Measurements from ENCODE around the gene MAP7D1.
"Not testable (repeated sequence)": the region's sequence is repeated elsewhere in the genome, so short reads cannot be mapped to it uniquely, and the experiment has no call there.

Gene MAP7D1

DNA sequence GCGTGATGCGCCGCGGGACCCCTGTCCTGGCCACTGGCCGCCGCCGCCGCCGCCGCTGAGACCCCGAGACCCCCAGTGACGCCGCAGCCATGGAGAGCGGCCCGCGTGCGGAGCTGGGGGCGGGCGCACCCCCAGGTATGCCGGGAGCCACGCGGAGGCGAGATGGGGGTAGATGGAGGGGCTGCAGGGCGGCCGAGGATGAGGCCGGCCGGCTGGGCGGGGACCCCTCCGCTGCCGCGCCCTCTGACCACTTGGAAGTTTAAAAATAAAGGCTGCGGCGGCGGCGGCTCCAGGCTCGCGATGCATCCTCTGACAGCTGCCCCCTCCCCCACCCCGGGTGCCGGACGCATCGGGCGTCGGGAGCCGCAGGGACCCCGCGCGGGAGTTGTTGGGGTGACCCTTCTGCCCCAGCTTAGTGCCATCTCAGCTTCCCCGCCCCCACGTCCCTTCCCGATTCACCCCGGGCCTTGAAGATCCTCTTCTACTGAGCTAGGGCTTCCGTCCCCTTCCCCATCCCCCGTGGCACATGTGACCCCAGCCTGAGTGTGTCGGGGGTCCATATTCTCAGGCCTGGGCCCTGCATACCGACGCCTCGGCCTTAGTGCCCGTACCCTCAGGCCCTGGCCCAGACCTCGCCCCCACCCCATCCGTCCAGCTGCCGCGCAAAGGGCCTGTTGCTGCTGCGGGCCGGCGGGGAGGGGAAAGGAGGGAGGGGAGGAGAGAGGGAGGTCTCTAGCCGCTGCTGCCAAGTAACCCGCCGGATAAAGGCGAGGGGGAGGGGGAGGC lies 562 bp downstream of the MAP7D1 start:
- TF ChIP-seq ZNF384 (IDR thresholded peaks at IDR 0.05) (no peak), PKNOX1 (IDR thresholded peaks at IDR 0.05) (no peak), SP1 (IDR thresholded peaks at IDR 0.05) (no peak), TARDBP (IDR thresholded peaks at IDR 0.05) (no peak), HDGF (IDR thresholded peaks at IDR 0.05; ENCODE audit: borderline replicate concordance) (no peak), SUZ12 (IDR thresholded peaks at IDR 0.05) (no peak), L3MBTL2 (conservative IDR thresholded peaks at IDR 0.05) (0 out of 2 replicates have a peak, but pooled peaks have one; percentile 15)
- peak; percentile 70 for DNase-seq (ENCODE audit: extremely low spot score)
- POLR2A ChIA-PET = interaction anchor here (0.5 to 2.0 kb wide), 7 partner anchors 9 to 81 kb away, joined by 3 to 9 read pairs (median 4); partner anchors contain the start of gene THRAP3
- CTCF ChIA-PET = interaction anchor here (0.7 to 1.2 kb wide), 2 partner anchors 68 to 129 kb away, joined by 3 to 4 read pairs; partner anchors contain the start of gene THRAP3

DNA sequence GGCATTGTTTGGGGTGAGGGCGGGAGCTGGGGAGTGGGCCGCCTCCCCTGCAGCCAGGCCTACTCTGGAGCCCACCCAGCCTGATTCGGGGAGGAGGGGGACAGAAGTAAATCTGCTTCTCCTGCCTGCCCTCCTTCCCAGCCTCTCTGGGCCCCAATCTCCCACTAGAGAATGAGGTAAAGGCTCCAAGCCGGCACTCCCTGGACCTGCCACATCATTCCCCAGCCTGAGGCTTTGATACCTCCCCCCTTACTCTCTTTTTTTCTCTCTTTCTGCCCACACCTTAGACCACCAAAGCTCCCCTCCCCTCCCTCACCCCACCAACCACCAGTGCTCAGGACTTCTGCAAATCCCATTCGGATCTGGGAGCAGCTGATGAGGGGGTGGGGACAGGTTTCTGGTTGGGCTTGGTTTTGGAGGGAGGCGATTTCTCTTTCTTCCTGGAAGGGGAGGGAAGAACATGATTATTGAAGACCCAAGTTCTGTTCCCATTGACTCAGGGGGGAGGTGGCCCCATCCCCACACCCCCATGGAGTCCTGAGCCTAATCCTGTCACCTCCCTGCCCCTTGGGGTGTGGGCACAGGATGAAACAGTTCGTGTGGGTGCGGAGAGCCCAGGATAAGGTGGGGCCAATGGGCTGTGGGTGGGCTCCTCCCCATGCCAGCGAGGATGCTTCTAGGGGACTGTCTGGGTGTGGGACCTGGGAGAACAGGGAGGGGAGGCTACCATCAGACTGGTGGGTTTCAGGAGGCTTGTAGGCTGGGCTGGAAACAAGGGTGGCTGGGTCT lies 1.3 kb downstream of the MAP7D1 start:
- ChIA-PET POLR2A (interaction anchor here (1.0 to 2.0 kb wide), 5 partner anchors 10 to 81 kb away, joined by 3 to 9 read pairs (median 5); partner anchors contain the start of gene THRAP3), CTCF (no interaction called here)
- no peak for DNase-seq (ENCODE audit: extremely low spot score)
- TF ChIP-seq PKNOX1 (IDR thresholded peaks at IDR 0.05) (no peak), HDGF (IDR thresholded peaks at IDR 0.05; ENCODE audit: borderline replicate concordance) (no peak), LEF1 (IDR thresholded peaks at IDR 0.05; ENCODE audit: borderline replicate concordance) (no peak), CTBP1 (IDR thresholded peaks at IDR 0.05; ENCODE audit: borderline replicate concordance) (no peak)

GRCh38 chr1:36157973-36158826 lies 2.2 kb downstream of the MAP7D1 start:
- ChIA-PET POLR2A (interaction anchor here (5.5 kb wide), 1 partner anchor 8 kb away, joined by 42 read pairs; the partner anchor contains the start of gene TRAPPC3), CTCF (no interaction called here)
- DNase-seq (ENCODE audit: extremely low spot score) = no peak

GRCh38 chr1:36158827-36159252 lies 2.9 kb downstream of the MAP7D1 start:
- POLR2A ChIA-PET = interaction anchor here (1.2 to 5.5 kb wide), 2 partner anchors 9 to 29 kb away, joined by 4 to 42 read pairs; partner anchors contain the start of gene TRAPPC3
- CTCF ChIA-PET; DNase-seq (ENCODE audit: extremely low spot score): not testable (repeated sequence)

More at GRCh38 chr1:36157973-36158826, 2.2 kb downstream of the MAP7D1 start:
- TF ChIP-seq FOXM1 (IDR thresholded peaks at IDR 0.05; ENCODE audit: borderline replicate concordance) (no peak), CTBP1 (IDR thresholded peaks at IDR 0.05; ENCODE audit: borderline replicate concordance) (no peak)

DNA sequence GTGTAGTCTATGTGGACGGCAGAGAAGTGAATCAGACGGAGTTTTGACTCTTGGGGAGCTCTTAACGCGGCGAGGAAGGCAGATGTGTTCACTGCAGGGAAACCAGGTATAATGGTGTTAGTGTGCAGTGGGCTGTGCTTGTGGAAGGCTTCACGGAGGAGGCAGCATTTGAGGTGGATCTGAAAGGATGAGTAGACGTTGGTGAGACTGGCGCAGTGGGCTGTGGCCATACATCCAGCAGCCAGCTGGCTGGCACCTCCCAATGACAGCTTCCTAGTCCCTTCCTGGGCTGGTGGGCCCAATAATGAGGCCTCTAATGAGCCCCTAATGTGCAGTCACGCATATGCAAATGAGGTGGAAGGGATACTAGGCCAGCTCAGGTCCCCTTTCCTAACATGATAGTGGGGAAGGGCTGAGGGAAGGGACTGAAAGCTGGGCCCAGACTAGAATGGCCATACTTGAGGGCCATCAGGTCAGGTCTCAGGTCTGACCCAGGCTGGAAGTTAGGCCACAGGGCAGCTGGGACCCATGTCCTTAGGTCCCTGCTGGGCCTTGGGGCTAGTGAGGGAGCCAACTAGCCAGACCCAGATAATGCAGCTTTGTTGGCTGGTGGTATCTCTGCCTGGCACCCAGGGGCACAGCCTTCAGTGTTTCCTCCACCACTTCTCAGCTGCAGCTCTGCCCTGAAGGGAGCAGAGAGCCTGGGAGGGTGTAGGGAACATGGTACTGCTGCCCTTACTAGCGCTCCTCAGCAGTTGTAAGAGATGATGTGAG lies 3.8 kb downstream of the MAP7D1 start:
- TF ChIP-seq TARDBP (IDR thresholded peaks at IDR 0.05) = no peak
- TF ChIP-seq FOXA1 (IDR thresholded peaks at IDR 0.05) = no peak
- TF ChIP-seq NFRKB (IDR thresholded peaks at IDR 0.05) = no peak
- TF ChIP-seq BHLHE40 (IDR thresholded peaks at IDR 0.05; ENCODE audit: borderline replicate concordance) = no peak
- TF ChIP-seq SUZ12 (IDR thresholded peaks at IDR 0.05) = no peak
- TF ChIP-seq FOXM1 (IDR thresholded peaks at IDR 0.05; ENCODE audit: borderline replicate concordance) = no peak
- TF ChIP-seq L3MBTL2 (conservative IDR thresholded peaks at IDR 0.05) = no peak
- no peak for TF ChIP-seq PKNOX1 (IDR thresholded peaks at IDR 0.05)
- no peak for TF ChIP-seq ZNF384 (IDR thresholded peaks at IDR 0.05)
- TF ChIP-seq ARNT (IDR thresholded peaks at IDR 0.05) = no peak
- ChIA-PET CTCF (interaction anchor here (0.6 to 1.8 kb wide), 4 partner anchors 10 to 73 kb away, joined by 3 to 20 read pairs (median 4); partner anchors contain the start of gene TRAPPC3), POLR2A (interaction anchor here (1.2 to 5.5 kb wide), 3 partner anchors 10 to 64 kb away, joined by 4 to 42 read pairs (median 9); partner anchors contain the start of genes THRAP3 and TRAPPC3)
- no peak for DNase-seq (ENCODE audit: extremely low spot score)
